Endothelial cell of umbilical vein (primary cell): ENCODE results near the gene DCLK2. TPM values are rescaled to one million over a fixed set of nuclear protein-coding genes. Genes with fewer than 3 reads are reported as not detected.

ENCODE experiments used
- BruUV-seq: library from RNA; stranded (reverse); fragments of 400-500 nt; replicated peaks from 2 replicates; lab custom pipeline; 2021; lab: Mats Ljungman, UMichigan
- CTCF ChIA-PET: fragments of 300-600, 350-600 bp; sonication (Branson Sonifier 250); formaldehyde crosslinking; loops from one replicate; lab custom pipeline; 2021; ENCODE audit warnings: antibody characterized with exemption, inconsistent platforms; lab: Charles Lee
- POLR2A ChIA-PET: fragments of 300-600, 350-600 bp; sonication (Branson Sonifier 250); formaldehyde crosslinking; loops from one replicate; lab custom pipeline; 2021; ENCODE audit warnings: antibody characterized with exemption, inconsistent platforms; lab: Charles Lee
- DNase-seq: peaks from one replicate; pipeline ENCODE4 v3.0.0-alpha.2; 2011; ENCODE audit warnings: low read depth, low spot score
- FAIRE-seq: peaks from 2 replicates; lab custom pipeline; 2011; peaks lifted over from hg19 to GRCh38; lab: Jason Lieb, UNC
- H2AFZ ChIP-seq: 2 replicates; pipeline ENCODE4 v1.6.0; 2012; ENCODE audit warnings: low read depth, low read length, control low read depth, inconsistent platforms
- H3K27ac ChIP-seq: 2 replicates; pipeline ENCODE4 v1.5.1; 2011; ENCODE audit warnings: low read depth, mild to moderate bottlenecking, control low read depth, low read length, moderate library complexity; ENCODE audit not compliant: insufficient read depth
- H3K27me3 ChIP-seq, 2 experiments: 2 replicates each; pipeline versions ENCODE4 v1.6.0 to v1.6.1; 2011; ENCODE audit warnings: low read length in 2 of 2, mixed read lengths in 1 of 2; ENCODE audit not compliant: control insufficient read depth in 2 of 2, insufficient read depth in 2 of 2
- H3K36me3 ChIP-seq, 2 experiments: 2 replicates in 1 of 2; 3 replicates in 1 of 2; pipeline ENCODE4 v1.5.1; 2011; ENCODE audit warnings: low read length in 2 of 2, mild to moderate bottlenecking in 1 of 2, moderate library complexity in 1 of 2; ENCODE audit not compliant: control insufficient read depth in 2 of 2, insufficient read depth in 2 of 2; ENCODE audit errors: extremely low read depth in 1 of 2
- H3K4me1 ChIP-seq: 3 replicates; pipeline ENCODE4 v1.5.1; 2011; ENCODE audit warnings: mild to moderate bottlenecking, low read length; ENCODE audit not compliant: control insufficient read depth, insufficient read depth; ENCODE audit errors: extremely low read depth
- H3K4me2 ChIP-seq: 2 replicates; pipeline ENCODE4 v1.6.1; 2011; ENCODE audit warnings: low read length, control low read depth, mixed read lengths; ENCODE audit not compliant: insufficient read depth
- H3K4me3 ChIP-seq, 3 experiments: fragments of 200-600 bp in 1 of 3; sonication (generic), shearing (Covaris generic) in 1 of 3; replicated peaks in 1 of 3; 2 replicates each; pipeline ENCODE4 v1.5.1; 2011 to 2016; ENCODE audit warnings: control low read depth in 3 of 3, low read length in 3 of 3, mild to moderate bottlenecking in 2 of 3, inconsistent platforms in 1 of 3, low read depth in 1 of 3, moderate library complexity in 1 of 3; ENCODE audit not compliant: insufficient read depth in 1 of 3
- H3K79me2 ChIP-seq: 2 replicates; pipeline ENCODE4 v1.6.0; 2012; ENCODE audit warnings: low read length, inconsistent platforms; ENCODE audit not compliant: control insufficient read depth, insufficient read depth
- H3K9ac ChIP-seq: replicated peaks from 2 replicates; pipeline ENCODE3; 2011; ENCODE audit warnings: low read length, control low read depth; ENCODE audit not compliant: insufficient read depth; ENCODE audit errors: extremely low read depth
- H3K9me1 ChIP-seq: replicated peaks from 3 replicates; pipeline ENCODE4 v1.6.0; 2011; ENCODE audit warnings: mild to moderate bottlenecking, low read length; ENCODE audit not compliant: control insufficient read depth, insufficient read depth; ENCODE audit errors: extremely low read depth
- H3K9me3 ChIP-seq: replicated peaks from 2 replicates; pipeline ENCODE4 v1.5.1; 2012; ENCODE audit warnings: low read length, inconsistent platforms; ENCODE audit not compliant: control insufficient read depth, insufficient read depth
- H4K20me1 ChIP-seq: replicated peaks from 2 replicates; pipeline ENCODE3; 2011; ENCODE audit warnings: mild to moderate bottlenecking, low read length; ENCODE audit not compliant: control insufficient read depth, insufficient read depth; ENCODE audit errors: extremely low read depth
- CTCF ChIP-seq, 2 donors: IDR thresholded peaks; 1 replicate in 1 of 2; 2 replicates in 1 of 2; pipeline ENCODE4 v1.5.1; 2011; ENCODE audit warnings: low read length in 2 of 2, mild to moderate bottlenecking in 2 of 2, moderate library complexity in 2 of 2, control low read depth in 1 of 2, inconsistent platforms in 1 of 2, low read depth in 1 of 2; ENCODE audit not compliant: insufficient read depth in 1 of 2; ENCODE audit errors: extremely low read depth in 1 of 2
- EZH2 ChIP-seq: IDR thresholded peaks from 2 replicates; pipeline ENCODE4 v1.6.1; 2012; ENCODE audit warnings: borderline replicate concordance, low read depth, mild to moderate bottlenecking, moderate library complexity, low read length, inconsistent platforms; ENCODE audit not compliant: severe bottlenecking
- FOS ChIP-seq: IDR thresholded peaks from 2 replicates; pipeline ENCODE4 v1.6.1; 2011; ENCODE audit warnings: mild to moderate bottlenecking, low read length, moderate library complexity, borderline replicate concordance; ENCODE audit not compliant: insufficient read depth
- GATA2 ChIP-seq: IDR thresholded peaks from 2 replicates; pipeline ENCODE4 v1.7.0; 2011; ENCODE audit warnings: low read depth, mild to moderate bottlenecking, moderate library complexity, mixed read lengths, low read length; ENCODE audit not compliant: insufficient read length, insufficient read depth
- JUN ChIP-seq: IDR thresholded peaks from 2 replicates; pipeline ENCODE4 v1.6.1; 2011; ENCODE audit warnings: borderline replicate concordance, low read depth; ENCODE audit not compliant: insufficient read length, insufficient read depth
- MYC ChIP-seq: IDR thresholded peaks from one replicate; pipeline ENCODE4 v1.6.1; 2011; ENCODE audit warnings: mild to moderate bottlenecking, low read depth, low read length
- POLR2A ChIP-seq: IDR thresholded peaks from 2 replicates; pipeline ENCODE4 v1.6.1; 2012; ENCODE audit warnings: low read depth, mild to moderate bottlenecking, control low read depth, low read length
- POLR2AphosphoS5 ChIP-seq: IDR thresholded peaks from 2 replicates; pipeline ENCODE4 v1.6.1; 2012; ENCODE audit warnings: low read depth, mild to moderate bottlenecking, control low read depth, low read length, moderate library complexity; ENCODE audit not compliant: insufficient read depth
- dilution Hi-C: fragments of 300-500 bp; cut with MboI; formaldehyde crosslinking; loops from one replicate; pipeline ENCODE4 v1.15.0; 2019; ENCODE audit warnings: low sequenced_read_pairs; ENCODE audit not compliant: extremely low pct_ligation_motif_present
- intact Hi-C: fragments of 100-400 bp; cut with micrococcal nuclease; formaldehyde crosslinking; loops from one replicate; pipeline ENCODE4 v1.10.0; 2022
- polyA plus RNA-seq, 4 experiments: library from polyadenylated mRNA; depleted of rRNA in 3 of 4; stranded (reverse) in 3 of 4; unstranded in 1 of 4; fragments of >200 nt; gene quantifications; 2 replicates each; pipeline versions ENCODE4 v1.2.1 to v1.2.3, GENCODE V29; 2011 to 2012; ENCODE audit warnings: missing spikeins in 1 of 4
- total RNA-seq: library from RNA; stranded (reverse); gene quantifications from 2 replicates; pipeline ENCODE4 v1.2.3, GENCODE V29; 2021
- TF ChIP-seq, protein P1 (sequence below): IDR thresholded peaks from 2 replicates; pipeline ENCODE4 v1.6.1; 2011; ENCODE audit not compliant: insufficient read depth, insufficient read length

Gene DCLK2
- total and polyA plus RNA-seq, 2 donors (not counting 3 experiments of a cell fraction or from before 2014, with no cell fraction given): 1.7 to 4.7 TPM

DNA sequence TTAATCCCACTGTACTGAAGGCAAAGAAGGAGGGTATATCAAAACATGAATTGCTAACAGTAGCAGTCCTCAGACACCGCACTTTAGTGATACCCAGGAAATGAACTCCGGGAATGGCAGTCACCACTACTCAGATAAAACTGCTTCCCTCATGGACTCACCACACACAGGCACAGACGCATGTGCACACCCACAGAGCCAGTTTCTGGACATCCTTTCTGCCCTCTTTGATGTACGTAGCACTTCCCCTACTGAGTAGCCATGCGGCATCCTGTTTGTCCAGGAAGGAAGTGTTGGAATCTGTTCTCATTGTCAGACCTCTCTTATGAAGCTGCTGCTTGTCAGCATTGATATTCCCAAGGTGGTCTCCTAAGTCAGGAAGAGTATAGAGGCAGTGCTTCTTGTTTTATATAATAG is 95.7 kb downstream of the DCLK2 start:
- POLR2A ChIA-PET: no interaction called here
- peak overlapping the region; percentile 65 for H3K27ac ChIP-seq
- TF ChIP-seq EZH2: no peak
- TF ChIP-seq JUN: no peak
- no peak for TF ChIP-seq MYC
- peak; percentile 29 for TF ChIP-seq POLR2A
- TF ChIP-seq, protein P1, sequence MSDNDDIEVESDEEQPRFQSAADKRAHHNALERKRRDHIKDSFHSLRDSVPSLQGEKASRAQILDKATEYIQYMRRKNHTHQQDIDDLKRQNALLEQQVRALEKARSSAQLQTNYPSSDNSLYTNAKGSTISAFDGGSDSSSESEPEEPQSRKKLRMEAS: peak; percentile 46
- no peak for TF ChIP-seq FOS
- TF ChIP-seq POLR2AphosphoS5: peak; percentile 58
- TF ChIP-seq GATA2: no peak
- CTCF ChIA-PET: interaction anchor here (0.8 to 1.7 kb wide), 7 partner anchors 8 to 96 kb away, joined by 3 to 9 read pairs (median 4); partner anchors contain the start of gene DCLK2
- H3K36me3 ChIP-seq: no peaks in the 10 kb centered on the region
- H3K4me1 ChIP-seq: peaks cover 19% of the 10 kb centered on the region
- no peaks in the 10 kb centered on the region for H3K79me2 ChIP-seq
- peak overlapping the region; percentile 19 for H2AFZ ChIP-seq
- intact Hi-C loops (loop anchor here (2.0 to 5.0 kb wide), 2 partner anchors 63 to 95 kb away; partner anchors contain the start of gene DCLK2), dilution Hi-C loops (no loop called here)
- no peaks in the 10 kb centered on the region for H3K27me3 ChIP-seq
- peak; percentile 76 for DNase-seq
- FAIRE-seq: peak; percentile 90
- H3K9ac ChIP-seq: no peak overlapping the region
- no peaks in the 10 kb centered on the region for H4K20me1 ChIP-seq
- H3K9me1 ChIP-seq: no peaks in the 10 kb centered on the region
- H3K9me3 ChIP-seq: no peaks in the 10 kb centered on the region
- H3K4me2 ChIP-seq: peak overlapping the region; percentile 35
- H3K4me3 ChIP-seq: no peak overlapping the region
- no TSS peak for BruUV-seq

GRCh38 chr4:150176547-150176946 is 98.3 kb downstream of the DCLK2 start:
- DNase-seq (no peak), FAIRE-seq (no peak)
- Histone ChIP-seq H3K4me1 (peaks cover 19% of the 10 kb centered on the region), H3K9me1 (no peaks in the 10 kb centered on the region), H3K36me3 (no peaks in the 10 kb centered on the region), H3K4me2 (no peak overlapping the region), H3K27me3 (no peaks in the 10 kb centered on the region), H3K79me2 (no peaks in the 10 kb centered on the region), H3K27ac (no peak overlapping the region), H3K9ac (no peak overlapping the region), H3K4me3 (no peak overlapping the region), H4K20me1 (no peaks in the 10 kb centered on the region), H3K9me3 (no peaks in the 10 kb centered on the region), H2AFZ (no peak overlapping the region)
- dilution Hi-C loops: no loop called here
- intact Hi-C loops: no loop called here
- ChIA-PET CTCF (interaction anchor here (0.7 to 2.5 kb wide), 3 partner anchors 12 to 33 kb away, joined by 3 to 7 read pairs (median 4); no protein-coding TSS in a partner anchor), POLR2A (no interaction called here)
- TF ChIP-seq POLR2AphosphoS5 (no peak), EZH2 (no peak), CTCF (IDR thresholded peaks at IDR 0.05; ENCODE audit: extremely low read depth in 1 of 2, insufficient read depth in 1 of 2, low read depth in 1 of 2, low read length in 2 of 2) (no peak), MYC (no peak), FOS (no peak), POLR2A (no peak), GATA2 (no peak), JUN (no peak)
- TF ChIP-seq, protein P1: no peak
- BruUV-seq: no TSS peak
